GM18526 (cell line): ENCODE data around the gene FCHO2.

Source experiments
- POLR2A ChIP-seq: IDR thresholded peaks from 3 replicates; pipeline ENCODE4 v1.6.1; 2011; ENCODE audit not compliant: insufficient read length; ENCODE audit errors: extremely low read depth

FCHO2 gene

DNA sequence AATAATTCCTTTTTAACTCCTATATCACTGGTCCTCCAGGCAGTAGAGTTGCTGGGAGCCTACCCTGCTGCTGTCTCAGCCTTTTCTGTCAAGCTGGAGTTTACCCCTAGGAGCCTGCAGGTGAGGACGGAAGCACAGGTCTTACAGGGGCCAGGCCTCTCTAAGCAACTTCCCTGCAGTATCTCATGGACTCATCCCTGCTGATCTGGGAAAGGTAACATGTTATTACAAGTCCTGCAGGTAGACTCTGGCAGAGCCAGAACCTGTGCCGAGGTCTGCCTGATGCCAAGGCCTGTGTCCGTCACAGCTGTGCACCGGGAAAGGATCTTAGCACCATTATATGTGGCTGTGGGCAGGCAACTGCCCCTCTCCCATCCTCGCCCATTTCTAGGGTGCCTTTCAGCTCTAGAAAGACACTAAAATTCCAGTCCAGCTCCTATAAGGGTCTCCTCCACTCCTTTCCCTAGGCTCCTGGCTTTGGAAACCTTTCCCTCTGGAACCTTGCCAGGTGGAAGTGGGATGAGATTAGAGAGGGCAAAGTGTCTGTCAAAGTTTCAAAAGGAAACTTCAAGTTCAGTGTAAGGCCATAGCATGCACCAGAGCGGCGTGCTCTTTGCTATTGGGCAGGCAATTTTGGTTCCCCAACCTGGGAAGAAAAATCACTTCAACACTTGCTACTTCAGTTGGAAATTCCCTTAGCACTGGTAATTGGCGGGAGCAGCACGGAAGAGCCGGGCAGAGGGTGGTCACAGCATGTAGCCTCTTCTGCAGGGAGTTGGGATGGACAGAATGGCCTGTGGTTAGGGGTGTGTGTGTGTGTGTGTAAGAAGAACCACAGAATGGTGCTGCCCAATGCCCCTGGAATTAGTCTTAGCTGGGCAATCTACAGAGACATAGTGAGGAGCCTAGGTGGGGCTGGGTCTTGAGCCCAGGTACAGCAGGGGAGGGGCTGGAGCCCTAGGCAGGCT, 182.0 kb downstream of the FCHO2 start:
- no peak for TF ChIP-seq POLR2A

DNA sequence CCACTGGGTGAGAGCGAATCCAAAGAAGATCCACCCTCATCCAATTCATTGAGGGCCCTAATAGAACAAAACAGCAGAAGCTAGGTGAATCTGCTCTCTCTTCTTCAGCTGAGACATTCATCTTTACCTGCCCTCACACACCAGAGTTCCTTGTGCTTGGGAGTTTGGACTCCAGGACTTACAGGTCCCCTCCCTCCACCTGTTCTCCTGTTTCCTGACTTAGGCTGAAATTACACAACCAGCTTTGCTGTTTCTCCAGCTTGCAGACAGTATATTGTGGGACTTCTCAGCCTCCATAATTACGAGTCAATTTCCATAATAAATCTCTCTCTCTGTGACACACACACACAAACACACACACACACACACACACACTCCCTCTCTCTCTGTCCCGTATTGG, 183.6 kb downstream of the FCHO2 start:
- TF ChIP-seq POLR2A, result no peak
